Duodenal mucosa (tissue), 2 donors: ENCODE measurements around the gene ITPKB.
A peak's percentile ranks its signal among the peaks of the same experiment; 100 is the strongest.

Experiments
- H3K27ac ChIP-seq: one replicate; pipeline ENCODE4 v1.7.0; 2013; ENCODE audit warnings: low read depth, low read length
- H3K27me3 ChIP-seq, 2 donors: one replicate each; pipeline ENCODE4 v1.7.0; 2013; ENCODE audit warnings: low read length in 2 of 2, control low read depth in 1 of 2; ENCODE audit not compliant: insufficient read depth in 2 of 2, control insufficient read depth in 1 of 2
- H3K36me3 ChIP-seq, 2 donors: one replicate each; pipeline ENCODE4 v1.7.0; 2013; ENCODE audit warnings: low read length in 2 of 2, control low read depth in 1 of 2; ENCODE audit not compliant: insufficient read depth in 2 of 2, control insufficient read depth in 1 of 2
- H3K4me1 ChIP-seq, 2 donors: one replicate each; pipeline ENCODE4 v1.7.0; 2013; ENCODE audit warnings: low read length in 2 of 2, control low read depth in 1 of 2; ENCODE audit not compliant: insufficient read depth in 2 of 2, control insufficient read depth in 1 of 2
- H3K4me3 ChIP-seq, 2 donors: one replicate each; pipeline ENCODE4 v1.7.0; 2013; ENCODE audit warnings: low read length in 2 of 2, low read depth in 1 of 2
- H3K9ac ChIP-seq, 2 donors: one replicate each; pipeline ENCODE4 v1.7.0; 2013; ENCODE audit warnings: low read length in 2 of 2, low read depth in 1 of 2
- H3K9me3 ChIP-seq, 2 donors: one replicate each; pipeline ENCODE4 v1.7.0; 2013; ENCODE audit warnings: low read length in 2 of 2, control low read depth in 1 of 2; ENCODE audit not compliant: control insufficient read depth in 1 of 2

The ITPKB gene

DNA sequence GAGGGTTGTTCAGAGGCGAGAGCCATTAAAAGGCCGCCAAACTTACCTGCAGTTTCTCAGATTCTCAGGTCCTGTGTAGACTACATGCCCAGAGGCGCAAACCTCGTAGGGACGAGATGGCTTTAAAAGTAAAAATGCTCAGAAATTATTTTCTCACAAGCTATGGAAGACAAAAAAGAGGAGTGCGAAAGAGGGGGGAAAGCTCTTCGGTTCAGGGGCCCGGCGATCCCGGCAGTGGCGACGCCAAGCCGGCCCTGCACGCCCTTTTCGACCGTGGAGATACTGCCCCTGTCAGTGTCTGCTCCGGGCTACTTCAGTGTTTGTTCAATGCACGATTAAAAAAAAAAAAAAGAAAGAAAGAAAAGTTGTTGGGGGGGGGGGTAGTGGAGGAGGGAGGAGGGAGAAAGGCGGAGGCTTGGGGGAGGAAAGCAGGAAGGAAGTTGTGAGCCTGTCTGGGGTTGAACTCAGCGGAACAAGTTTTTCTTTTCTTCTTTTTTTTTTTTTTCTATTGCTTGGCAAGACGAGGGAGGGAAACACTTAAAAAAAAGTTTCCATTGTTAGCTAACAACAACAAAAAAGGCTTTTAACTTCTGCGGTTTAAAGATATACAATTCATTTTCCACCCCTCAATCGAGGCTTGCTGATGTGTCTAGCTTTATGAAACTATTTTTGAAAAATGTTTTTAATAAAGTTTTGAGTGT is at the start of gene ITPKB:
ITPKB (minus strand) TSS at position 288 of the 701 bp plus-strand sequence. CDS start 1,824 bp downstream, outside the sequence.
- H3K4me3 ChIP-seq: peak within 1 kb of the TSS; percentile 84 to 88
- peak within 1 kb of the TSS; percentile 80 for H3K27ac ChIP-seq
- H3K4me1 ChIP-seq: peaks cover 25 to 32% of the 10 kb centered on the region in 2 donors
- H3K36me3 ChIP-seq: peaks cover 3 to 13% of the 10 kb centered on the region in 2 donors
- no peaks in the 10 kb centered on the region for H3K9me3 ChIP-seq
- no peaks in the 10 kb centered on the region for H3K27me3 ChIP-seq
- peak within 1 kb of the TSS; percentile 84 to 85 for H3K9ac ChIP-seq

DNA sequence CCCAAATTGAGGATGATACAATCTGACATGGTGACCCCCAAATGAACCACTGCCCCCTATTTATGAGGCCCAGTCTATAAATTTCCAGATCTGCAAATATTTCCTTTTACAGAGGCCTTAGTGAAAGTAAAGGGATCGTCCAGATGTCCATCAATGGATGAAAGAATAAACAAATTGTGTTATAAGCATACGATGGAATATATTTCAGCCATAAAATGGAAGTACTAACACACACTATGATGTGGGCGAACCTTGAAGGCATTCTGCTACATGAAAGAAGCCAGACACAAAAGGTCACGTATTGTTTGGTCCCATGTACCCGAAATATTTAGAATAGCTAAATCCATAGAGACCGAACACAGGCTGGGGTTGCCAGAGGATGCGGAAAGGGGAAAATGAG is 48.6 kb upstream of the ITPKB start:
- no peaks in the 10 kb centered on the region for H3K4me1 ChIP-seq
- no peak overlapping the region for H3K4me3 ChIP-seq
- H3K27me3 ChIP-seq: peaks cover 0 to 4% of the 10 kb centered on the region in 2 donors
- no peak overlapping the region for H3K27ac ChIP-seq
- H3K36me3 ChIP-seq: no peaks in the 10 kb centered on the region
- no peak overlapping the region for H3K9ac ChIP-seq
- H3K9me3 ChIP-seq: no peaks in the 10 kb centered on the region

DNA sequence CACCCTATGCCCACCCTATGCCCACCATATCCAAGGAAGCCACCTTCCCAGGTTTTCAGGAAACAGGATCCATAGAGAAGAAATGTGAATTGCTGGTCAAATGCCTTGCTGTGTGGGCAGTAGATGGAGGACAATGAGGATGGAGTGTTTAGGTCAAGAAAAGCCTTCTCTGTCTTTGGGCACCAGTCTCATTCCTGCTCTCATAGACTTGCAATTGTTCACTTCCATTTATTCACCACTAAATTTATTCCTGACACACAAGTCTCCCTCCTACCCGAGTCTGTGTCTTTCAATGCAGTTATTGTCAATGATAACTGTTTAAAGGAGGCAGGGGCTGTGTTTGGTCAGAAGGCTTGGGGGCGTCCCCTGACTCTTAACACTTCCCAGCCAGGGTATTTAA is 48.0 kb upstream of the ITPKB start:
- no peaks in the 10 kb centered on the region for H3K4me1 ChIP-seq
- no peak overlapping the region for H3K27ac ChIP-seq
- H3K9me3 ChIP-seq: no peaks in the 10 kb centered on the region
- no peak overlapping the region for H3K9ac ChIP-seq
- no peaks in the 10 kb centered on the region for H3K36me3 ChIP-seq
- no peak overlapping the region for H3K4me3 ChIP-seq
- H3K27me3 ChIP-seq: peaks cover 0 to 4% of the 10 kb centered on the region in 2 donors

DNA sequence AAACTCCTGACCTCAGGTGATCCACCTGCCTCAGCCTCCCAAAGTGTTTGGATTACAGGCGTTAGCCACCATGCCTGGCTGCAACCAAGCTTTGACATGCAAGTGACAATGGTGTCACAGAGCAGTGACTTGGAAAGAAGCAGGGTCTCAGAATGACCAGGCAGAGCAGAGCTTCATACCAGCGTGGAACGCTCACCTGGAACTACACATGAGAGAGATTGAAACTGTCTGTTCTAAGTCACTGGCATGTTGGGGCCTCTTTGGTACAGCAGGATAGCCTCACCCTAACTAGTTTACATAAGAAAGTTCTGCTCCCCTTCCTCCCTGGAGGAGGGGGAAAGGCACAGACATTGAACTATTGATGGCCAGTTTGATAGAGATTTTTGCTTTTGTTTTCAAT is 47.5 kb upstream of the ITPKB start:
- Histone ChIP-seq H3K27ac (no peak overlapping the region), H3K27me3 (peaks cover 0 to 4% of the 10 kb centered on the region in 2 donors), H3K4me3 (no peak overlapping the region), H3K9ac (no peak overlapping the region), H3K4me1 (no peaks in the 10 kb centered on the region), H3K36me3 (no peaks in the 10 kb centered on the region), H3K9me3 (no peaks in the 10 kb centered on the region)

DNA sequence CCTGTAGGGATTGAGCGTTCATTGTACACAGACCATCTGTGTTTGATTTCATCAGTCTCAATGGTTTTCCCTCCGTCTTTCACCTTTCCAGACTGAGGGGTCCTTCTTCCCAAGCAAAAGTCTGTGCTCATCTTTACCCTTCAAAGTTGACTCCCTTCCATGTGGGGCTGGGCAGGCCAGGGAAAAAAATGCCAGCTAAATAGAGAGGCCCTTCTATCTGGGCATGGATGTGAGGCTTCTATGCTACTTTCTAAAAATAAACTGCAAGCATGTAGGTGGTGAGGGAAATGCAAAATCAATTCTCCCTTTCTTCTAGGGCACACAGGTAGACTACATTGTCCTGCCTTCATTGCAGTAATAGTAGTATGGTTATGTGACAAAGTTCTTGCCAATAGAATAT is 46.7 kb upstream of the ITPKB start:
- no peak overlapping the region for H3K4me3 ChIP-seq
- no peaks in the 10 kb centered on the region for H3K9me3 ChIP-seq
- no peak overlapping the region for H3K9ac ChIP-seq
- H3K4me1 ChIP-seq: no peaks in the 10 kb centered on the region
- no peaks in the 10 kb centered on the region for H3K36me3 ChIP-seq
- no peak overlapping the region for H3K27ac ChIP-seq
- peaks cover 0 to 4% of the 10 kb centered on the region in 2 donors for H3K27me3 ChIP-seq

DNA sequence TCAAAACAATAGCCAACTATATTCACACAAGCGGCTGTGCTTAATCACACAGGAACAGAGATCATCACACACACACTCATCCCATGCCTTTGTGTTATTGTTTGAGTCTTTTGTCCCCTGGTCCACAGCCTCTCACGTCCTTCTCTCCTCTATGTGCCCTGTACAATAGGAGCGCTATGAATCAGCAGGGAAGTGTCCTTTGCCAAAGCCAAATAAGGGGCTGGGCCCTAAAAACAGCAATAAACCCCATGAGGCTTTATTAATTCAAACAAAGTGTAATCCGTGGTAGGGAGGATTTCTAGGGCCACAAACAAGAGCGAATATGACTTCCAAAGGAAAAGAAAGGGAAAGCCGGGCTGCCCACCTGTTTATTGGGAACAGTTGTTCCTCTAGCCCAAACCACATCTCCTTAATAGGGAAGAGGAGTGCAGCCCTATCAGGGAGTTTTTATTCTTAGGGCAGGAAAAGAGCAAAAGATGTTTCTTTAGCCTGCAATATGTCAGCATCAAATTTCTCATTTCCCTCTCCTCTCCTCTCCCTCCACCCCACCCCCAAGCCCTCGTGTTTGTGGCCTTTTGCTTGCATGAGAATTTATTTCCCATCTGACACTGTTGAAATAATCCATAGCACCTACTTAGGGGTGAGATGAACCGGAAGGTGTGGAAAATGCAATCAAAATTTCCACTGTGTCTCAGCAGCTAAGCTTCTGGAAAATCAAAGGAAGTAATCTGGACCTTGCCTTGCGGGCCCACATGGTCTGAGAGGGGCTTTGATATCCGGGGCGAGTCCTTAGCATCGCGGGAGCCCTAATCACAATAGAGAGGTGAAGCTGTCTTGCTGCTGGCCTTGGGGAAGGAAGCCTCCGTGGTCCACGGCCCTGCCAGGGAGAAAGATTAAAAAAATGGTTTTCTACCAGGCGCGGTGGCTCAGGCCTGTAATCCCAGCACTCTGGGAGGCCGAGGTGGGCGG is 45.3 kb upstream of the ITPKB start:
- H3K4me3 ChIP-seq: no peak overlapping the region
- no peaks in the 10 kb centered on the region for H3K9me3 ChIP-seq
- H3K27ac ChIP-seq: no peak overlapping the region
- no peaks in the 10 kb centered on the region for H3K36me3 ChIP-seq
- H3K9ac ChIP-seq: no peak overlapping the region
- H3K27me3 ChIP-seq: no peaks in the 10 kb centered on the region
- peaks cover 3% of the 10 kb centered on the region in 2 donors for H3K4me1 ChIP-seq

DNA sequence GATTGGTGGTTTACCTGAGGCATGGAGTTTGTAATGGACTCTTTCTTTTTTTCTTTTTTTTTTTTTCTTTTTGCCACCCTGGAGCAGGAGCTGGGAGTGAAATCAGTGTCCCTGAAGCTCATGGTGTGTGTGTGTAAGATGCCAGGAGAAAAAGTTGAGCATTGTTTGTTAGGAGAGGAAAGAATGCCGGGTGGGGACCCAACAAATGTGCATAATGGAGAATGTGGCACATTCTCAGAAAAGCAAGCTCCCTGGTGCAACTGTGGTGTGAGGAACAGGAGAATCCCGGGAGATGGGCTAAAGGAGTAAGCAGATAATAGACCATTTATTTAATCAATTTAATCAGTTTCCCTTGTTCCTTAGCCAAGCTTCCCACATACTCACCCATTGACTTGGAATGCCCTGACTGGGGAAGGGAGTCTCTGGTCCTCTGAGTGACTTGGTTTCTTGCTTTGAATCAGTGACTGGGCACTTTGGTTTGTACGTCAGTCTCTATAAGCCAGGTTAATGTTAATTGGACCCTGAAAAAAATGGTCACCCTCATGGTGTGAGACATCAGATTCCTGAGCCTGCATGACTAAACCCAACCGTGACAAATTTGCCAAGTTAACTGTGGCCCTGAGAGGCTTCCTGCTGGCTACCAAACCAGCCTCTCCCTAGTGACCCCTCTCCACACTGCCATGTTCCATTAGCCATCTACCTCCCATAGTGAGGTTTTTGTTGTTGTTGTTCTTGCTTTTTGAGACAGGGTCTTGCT is 43.9 kb upstream of the ITPKB start:
- Histone ChIP-seq H3K27me3 (no peaks in the 10 kb centered on the region), H3K4me1 (peaks cover 9 to 12% of the 10 kb centered on the region in 2 donors), H3K9ac (no peak overlapping the region), H3K4me3 (no peak overlapping the region), H3K36me3 (no peaks in the 10 kb centered on the region), H3K9me3 (no peaks in the 10 kb centered on the region), H3K27ac (no peak overlapping the region)

DNA sequence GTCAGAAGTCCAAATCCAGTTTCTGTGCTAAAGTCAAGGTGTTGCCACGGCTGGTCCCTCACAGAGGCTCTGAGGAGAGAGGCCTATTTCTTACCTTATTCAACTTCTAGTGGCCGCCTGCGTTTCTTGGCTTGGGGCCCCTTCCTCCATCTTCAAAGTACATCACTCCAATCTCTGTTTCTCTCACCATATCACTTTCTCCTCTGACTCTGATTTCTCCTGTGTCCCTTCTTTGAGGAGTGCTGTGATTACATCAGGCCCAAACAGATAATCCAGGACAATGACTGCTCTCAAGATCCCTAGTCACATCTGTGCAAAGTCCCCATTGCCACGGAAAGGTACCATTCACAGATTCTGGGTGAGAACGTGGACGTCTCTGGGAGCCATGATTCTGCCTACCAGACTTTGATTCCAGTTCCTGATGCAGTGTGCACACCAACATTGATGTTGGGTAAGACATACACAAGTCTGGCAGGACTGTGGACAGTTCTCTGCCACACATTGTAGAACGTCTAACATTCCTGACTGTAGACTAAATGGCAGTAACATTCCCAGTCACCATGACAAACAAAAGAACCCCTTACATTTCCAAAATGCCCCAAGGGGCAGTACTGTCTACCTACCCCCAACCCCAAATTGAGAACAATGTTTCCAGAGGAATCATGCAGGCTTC is 43.0 kb upstream of the ITPKB start:
- Histone ChIP-seq H3K9ac (no peak overlapping the region), H3K27me3 (no peaks in the 10 kb centered on the region), H3K4me3 (no peak overlapping the region), H3K36me3 (no peaks in the 10 kb centered on the region), H3K27ac (no peak overlapping the region), H3K4me1 (peaks cover 9 to 12% of the 10 kb centered on the region in 2 donors), H3K9me3 (no peaks in the 10 kb centered on the region)

DNA sequence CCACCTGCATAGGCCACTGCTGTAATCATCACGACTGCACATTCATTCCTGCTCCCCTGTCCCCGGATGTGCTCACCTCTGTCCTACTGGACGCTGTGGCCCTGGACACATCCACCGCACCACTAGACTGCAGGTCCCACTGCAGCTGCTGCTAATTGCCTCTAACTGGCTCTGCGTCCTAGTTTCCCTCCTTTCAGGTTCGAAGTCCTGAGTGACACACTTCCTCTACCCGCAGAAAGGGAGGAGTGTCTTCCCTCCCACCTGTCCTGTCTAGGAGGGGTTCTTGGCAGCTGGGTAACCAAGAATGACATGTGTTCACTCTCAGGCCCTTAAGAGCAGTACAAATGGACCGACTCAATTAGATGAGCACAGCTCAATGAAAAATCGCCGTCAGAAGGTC is 40.5 kb upstream of the ITPKB start:
- Histone ChIP-seq H3K36me3 (no peaks in the 10 kb centered on the region), H3K9ac (peak overlapping the region in 1 of 2 donors; percentile 7), H3K4me3 (peak overlapping the region in 1 of 2 donors; percentile 48), H3K27me3 (no peaks in the 10 kb centered on the region), H3K9me3 (no peaks in the 10 kb centered on the region), H3K4me1 (peaks cover 9 to 12% of the 10 kb centered on the region in 2 donors), H3K27ac (no peak overlapping the region)
